Fibroblast of lung (primary cell): ENCODE data around the gene TMEM8B. TPM values are rescaled to one million over a fixed set of nuclear protein-coding genes. Genes with fewer than 3 reads are reported as not detected.

Experiments
- DNase-seq, 2 donors: peaks; one replicate each; pipeline versions ENCODE4 v3.0.0 to v3.0.0-alpha.2; 2010; ENCODE audit warnings: low read depth in 2 of 2
- H2AFZ ChIP-seq: 2 replicates; pipeline ENCODE4 v1.5.1; 2012; ENCODE audit warnings: low read length, control low read depth, inconsistent platforms
- H3K27ac ChIP-seq: 2 replicates; pipeline ENCODE4 v1.5.1; 2011; ENCODE audit warnings: low read length, control low read depth; ENCODE audit not compliant: insufficient read depth
- H3K27me3 ChIP-seq: 2 replicates; pipeline ENCODE4 v1.5.1; 2011; ENCODE audit warnings: mild to moderate bottlenecking, low read length; ENCODE audit not compliant: control insufficient read depth, insufficient read depth
- H3K36me3 ChIP-seq: 2 replicates; pipeline ENCODE4 v1.5.1; 2011; ENCODE audit warnings: low read length; ENCODE audit not compliant: control insufficient read depth, insufficient read depth
- H3K4me1 ChIP-seq: 2 replicates; pipeline ENCODE4 v1.5.1; 2011; ENCODE audit warnings: low read length; ENCODE audit not compliant: control insufficient read depth, insufficient read depth; ENCODE audit errors: extremely low read depth
- H3K4me2 ChIP-seq: 2 replicates; pipeline ENCODE4 v1.5.1; 2011; ENCODE audit warnings: low read length, control low read depth; ENCODE audit not compliant: insufficient read depth; ENCODE audit errors: extremely low read depth
- H3K4me3 ChIP-seq, 4 experiments: fragments of 200-600 bp in 1 of 4; sonication (generic) in 1 of 4; replicated peaks in 1 of 4; 2 replicates each; pipeline ENCODE4 v1.5.1; 2011 to 2016; ENCODE audit warnings: low read length in 4 of 4, low read depth in 3 of 4, mild to moderate bottlenecking in 3 of 4, control low read depth in 2 of 4, inconsistent platforms in 1 of 4, mixed read lengths in 1 of 4; ENCODE audit not compliant: insufficient read depth in 1 of 4; ENCODE audit errors: control extremely low read depth in 1 of 4
- H3K79me2 ChIP-seq: 2 replicates; pipeline ENCODE4 v1.5.1; 2012; ENCODE audit warnings: mild to moderate bottlenecking, low read length, inconsistent platforms; ENCODE audit not compliant: control insufficient read depth, insufficient read depth
- H3K9ac ChIP-seq: 2 replicates; pipeline ENCODE4 v1.5.1; 2011; ENCODE audit warnings: mild to moderate bottlenecking, low read length, control low read depth; ENCODE audit not compliant: insufficient read depth
- H3K9me3 ChIP-seq: 2 replicates; pipeline ENCODE4 v1.5.1; 2012; ENCODE audit warnings: low read depth, low read length; ENCODE audit not compliant: control insufficient read depth, insufficient read depth
- H4K20me1 ChIP-seq: 2 replicates; pipeline ENCODE4 v1.5.1; 2011; ENCODE audit warnings: low read length; ENCODE audit not compliant: control insufficient read depth, insufficient read depth; ENCODE audit errors: extremely low read depth
- CTCF ChIP-seq, 2 donors: IDR thresholded peaks in 1 of 2; conservative IDR thresholded peaks in 1 of 2; 1 replicate in 1 of 2; 2 replicates in 1 of 2; pipeline ENCODE4 v1.5.1; 2011 to 2012; ENCODE audit warnings: low read length in 2 of 2, control low read depth in 1 of 2, inconsistent platforms in 1 of 2, low read depth in 1 of 2, mild to moderate bottlenecking in 1 of 2
- EZH2 ChIP-seq: IDR thresholded peaks from 2 replicates; pipeline ENCODE4 v1.5.1; 2012; ENCODE audit warnings: low read length, control low read depth, mild to moderate bottlenecking; ENCODE audit errors: missing control alignments
- polyA plus RNA-seq, 2 donors: library from polyadenylated mRNA; depleted of rRNA in 1 of 2; stranded (reverse) in 1 of 2; unstranded in 1 of 2; fragments of >200 nt; gene quantifications; 2 replicates each; pipeline ENCODE4 v1.2.1, GENCODE V29; 2011 to 2012; ENCODE audit warnings: missing spikeins in 1 of 2
- total RNA-seq: library from RNA; depleted of rRNA; stranded (reverse); fragments of >200 nt; gene quantifications from 2 replicates; pipeline ENCODE4 v1.2.1, GENCODE V29; 2014

TMEM8B gene
- total and polyA plus RNA-seq, 2 donors (not counting 1 experiment from before 2014, with no cell fraction given) = 2.7 to 3.0 TPM

- DNase-seq = no peak
- no peak for TF ChIP-seq EZH2
- TF ChIP-seq CTCF (conservative IDR thresholded peaks at IDR 0.05 in 1 of 2, IDR thresholded peaks at IDR 0.05 in 1 of 2; ENCODE audit: low read depth in 1 of 2, low read length in 2 of 2) = no peak
- Histone ChIP-seq H3K9me3 (no peaks in the 10 kb centered on the region), H3K9ac (no peak overlapping the region), H3K4me3 (no peak overlapping the region), H3K36me3 (peaks cover 6% of the 10 kb centered on the region), H3K27me3 (no peaks in the 10 kb centered on the region), H3K27ac (no peak overlapping the region), H3K79me2 (no peaks in the 10 kb centered on the region), H4K20me1 (no peaks in the 10 kb centered on the region), H2AFZ (no peak overlapping the region), H3K4me1 (no peaks in the 10 kb centered on the region), H3K4me2 (no peak overlapping the region)
These were observed 22.9 kb upstream of the TMEM8B start for GRCh38 chr9:35806101-35806500.

GRCh38 chr9:35808433-35808832 is 20.6 kb upstream of the TMEM8B start:
- Histone ChIP-seq H4K20me1 (no peaks in the 10 kb centered on the region), H3K9ac (no peak overlapping the region), H3K27me3 (no peaks in the 10 kb centered on the region), H3K4me1 (peaks cover 10% of the 10 kb centered on the region), H2AFZ (no peak overlapping the region), H3K27ac (no peak overlapping the region), H3K9me3 (no peaks in the 10 kb centered on the region), H3K79me2 (no peaks in the 10 kb centered on the region), H3K4me2 (no peak overlapping the region), H3K36me3 (peaks cover 6% of the 10 kb centered on the region), H3K4me3 (no peak overlapping the region)
- TF ChIP-seq CTCF (conservative IDR thresholded peaks at IDR 0.05 in 1 of 2, IDR thresholded peaks at IDR 0.05 in 1 of 2; ENCODE audit: low read depth in 1 of 2, low read length in 2 of 2) (no peak), EZH2 (no peak)
- DNase-seq = no peak

- peaks cover 12% of the 10 kb centered on the region for H3K4me1 ChIP-seq
- peaks cover 6% of the 10 kb centered on the region for H3K36me3 ChIP-seq
- H3K27me3 ChIP-seq = no peaks in the 10 kb centered on the region
- TF ChIP-seq CTCF (conservative IDR thresholded peaks at IDR 0.05 in 1 of 2, IDR thresholded peaks at IDR 0.05 in 1 of 2; ENCODE audit: low read depth in 1 of 2, low read length in 2 of 2) (no peak), EZH2 (no peak)
- H3K9me3 ChIP-seq = no peaks in the 10 kb centered on the region
- H3K27ac ChIP-seq = no peak overlapping the region
- no peak overlapping the region for H3K4me3 ChIP-seq
- H3K79me2 ChIP-seq = no peaks in the 10 kb centered on the region
- H2AFZ ChIP-seq = no peak overlapping the region
- H4K20me1 ChIP-seq = no peaks in the 10 kb centered on the region
- DNase-seq = no peak
- H3K9ac ChIP-seq = no peak overlapping the region
- H3K4me2 ChIP-seq = no peak overlapping the region
These were observed 18.9 kb upstream of the TMEM8B start for GRCh38 chr9:35810122-35810521.
